Ramos (cell line): Measurements from ENCODE around the gene MAP2K7.

Source experiments
- in situ Hi-C: fragments of 300-500 bp; cut with MboI; formaldehyde crosslinking; loops from one replicate; pipeline ENCODE4 v1.14.3; 2022; ENCODE audit warnings: low sequenced_read_pairs; ENCODE audit not compliant: unreplicated experiment

MAP2K7 gene

GRCh38 chr19:7866399-7867091 lies 37.1 kb upstream of the MAP2K7 start:
- in situ Hi-C loops: no loop called here

GRCh38 chr19:7867092-7867844 lies 36.4 kb upstream of the MAP2K7 start:
- in situ Hi-C loops: no loop called here

GRCh38 chr19:7868326-7868670 lies 35.4 kb upstream of the MAP2K7 start:
- in situ Hi-C loops: no loop called here

GRCh38 chr19:7868671-7869452 lies 34.8 kb upstream of the MAP2K7 start:
- in situ Hi-C loops: no loop called here

- in situ Hi-C loops: no loop called here
Observed at GRCh38 chr19:7869453-7869909, 34.2 kb upstream of the MAP2K7 start.

GRCh38 chr19:7869910-7870511 lies 33.7 kb upstream of the MAP2K7 start:
- in situ Hi-C loops: no loop called here

- in situ Hi-C loops: no loop called here
Observed at GRCh38 chr19:7870571-7871436, 32.9 kb upstream of the MAP2K7 start.

- in situ Hi-C loops: no loop called here
Observed at GRCh38 chr19:7871437-7872305, 32.0 kb upstream of the MAP2K7 start.

GRCh38 chr19:7872306-7873204 lies 31.1 kb upstream of the MAP2K7 start:
- in situ Hi-C loops: no loop called here

- in situ Hi-C loops: no loop called here
Observed at GRCh38 chr19:7873304-7874075, 30.2 kb upstream of the MAP2K7 start.

- in situ Hi-C loops: no loop called here
Observed at GRCh38 chr19:7874076-7874896, 29.4 kb upstream of the MAP2K7 start, which contains the start of gene PRR36. TSS of gene PRR36 (minus strand) at chr19:7874390. CDS start at chr19:7873689, 701 bp downstream.

GRCh38 chr19:7874897-7875273 lies 28.8 kb upstream of the MAP2K7 start:
- in situ Hi-C loops: no loop called here

- in situ Hi-C loops: no loop called here
Observed at GRCh38 chr19:7877249-7877836, 26.3 kb upstream of the MAP2K7 start.

GRCh38 chr19:7879111-7879807 lies 24.4 kb upstream of the MAP2K7 start:
- in situ Hi-C loops: no loop called here

GRCh38 chr19:7879836-7880235 lies 23.8 kb upstream of the MAP2K7 start:
- in situ Hi-C loops: no loop called here
